HL-60 (cell line): Measurements from ENCODE around the gene WDFY2.

Source experiments
- DNase-seq, 2 experiments: peaks; one replicate each; pipeline ENCODE4 v3.0.0-alpha.2; 2010 to 2020; ENCODE audit warnings: low read depth in 1 of 2, low spot score in 1 of 2
- H3K27ac ChIP-seq: fragments of 250-450 bp; sonication (Bioruptor Pico); replicated peaks from 2 replicates; pipeline ENCODE4 v1.5.1; 2020; ENCODE audit warnings: mild to moderate bottlenecking, moderate library complexity
- H3K27me3 ChIP-seq: fragments of 250-450 bp; sonication (Bioruptor Pico); 2 replicates; pipeline ENCODE4 v1.5.1; 2021; ENCODE audit warnings: mild to moderate bottlenecking, moderate library complexity; ENCODE audit not compliant: insufficient read depth, poor library complexity, severe bottlenecking
- H3K4me3 ChIP-seq: replicated peaks from 2 replicates; pipeline ENCODE4 v1.5.1; 2011; ENCODE audit warnings: mild to moderate bottlenecking, control low read depth, low read length; ENCODE audit not compliant: insufficient read depth
- CTCF ChIP-seq: IDR thresholded peaks from one replicate; pipeline ENCODE4 v1.5.1; 2011; ENCODE audit warnings: low read length, control low read depth, inconsistent platforms; ENCODE audit not compliant: insufficient read depth
- GABPA ChIP-seq: IDR thresholded peaks from 2 replicates; pipeline ENCODE4 v1.6.1; 2012; ENCODE audit warnings: low read depth
- POLR2AphosphoS5 ChIP-seq: IDR thresholded peaks from 2 replicates; pipeline ENCODE4 v1.6.1; 2012; ENCODE audit warnings: low read depth
- REST ChIP-seq: IDR thresholded peaks from 2 replicates; pipeline ENCODE4 v1.6.1; 2012; ENCODE audit warnings: low read depth; ENCODE audit not compliant: insufficient replicate concordance
- SPI1 ChIP-seq: IDR thresholded peaks from 2 replicates; pipeline ENCODE4 v1.6.1; 2012; ENCODE audit warnings: low read depth, mild to moderate bottlenecking, borderline replicate concordance

Gene WDFY2

GRCh38 chr13:51785712-51786424, 201.6 kb downstream of the WDFY2 start:
- DNase-seq = no peak
- no peak for TF ChIP-seq GABPA
- no peak for TF ChIP-seq SPI1
- TF ChIP-seq CTCF = no peak
- no peak for TF ChIP-seq REST
- TF ChIP-seq POLR2AphosphoS5 = no peak
- Histone ChIP-seq H3K27ac (no peak overlapping the region), H3K4me3 (no peak overlapping the region), H3K27me3 (no peaks in the 10 kb centered on the region)

GRCh38 chr13:51786425-51787265, 202.4 kb downstream of the WDFY2 start:
- no peak overlapping the region for H3K27ac ChIP-seq
- H3K27me3 ChIP-seq = no peaks in the 10 kb centered on the region
- TF ChIP-seq SPI1 = no peak
- no peak overlapping the region for H3K4me3 ChIP-seq
- DNase-seq = no peak

- no peak overlapping the region for H3K4me3 ChIP-seq
- TF ChIP-seq CTCF (no peak), SPI1 (peak; percentile 92; the same call in 1 of the 2 replicates), POLR2AphosphoS5 (peak; percentile 100), REST (no peak), GABPA (peak; percentile 64; the same call in 1 of the 2 replicates)
- DNase-seq = peak; percentile 52 to 96
- H3K27ac ChIP-seq = peak overlapping the region; percentile 37; the same call in 1 of the 2 replicates
- H3K27me3 ChIP-seq = no peaks in the 10 kb centered on the region
These were observed 209.5 kb downstream of the WDFY2 start for GRCh38 chr13:51793570-51794271.

GRCh38 chr13:51794964-51795363, 210.7 kb downstream of the WDFY2 start:
- Histone ChIP-seq H3K4me3 (no peak overlapping the region), H3K27ac (no peak overlapping the region), H3K27me3 (no peaks in the 10 kb centered on the region)
- DNase-seq = no peak
- TF ChIP-seq CTCF (no peak), GABPA (no peak), POLR2AphosphoS5 (no peak), REST (no peak), SPI1 (no peak)
